CD14-positive monocyte (primary cell): ENCODE data around the gene TICRR. TPM values are rescaled to one million over a fixed set of nuclear protein-coding genes. Genes with fewer than 3 reads are reported as not detected.

Experiments used
- DNase-seq, 3 donors: peaks; one replicate each; pipeline ENCODE4 v3.0.0-alpha.2; 2011 to 2022
- H2AFZ ChIP-seq: 2 replicates; pipeline ENCODE4 v1.6.0; 2012; ENCODE audit warnings: mild to moderate bottlenecking, low read depth, low read length, inconsistent platforms; ENCODE audit not compliant: insufficient read depth, poor library complexity, severe bottlenecking
- H3K27ac ChIP-seq, 2 donors: 1 replicate in 1 of 2; 2 replicates in 1 of 2; pipeline ENCODE4 v1.5.1; 2012 to 2013; ENCODE audit warnings: low read length in 2 of 2, control low read depth in 1 of 2, inconsistent platforms in 1 of 2, low read depth in 1 of 2, mild to moderate bottlenecking in 1 of 2
- H3K27me3 ChIP-seq, 2 donors: one replicate each; pipeline versions ENCODE4 v1.6.0 to v1.6.1; 2011 to 2013; ENCODE audit warnings: low read length in 2 of 2; ENCODE audit not compliant: control insufficient read depth in 2 of 2, insufficient read depth in 2 of 2
- H3K36me3 ChIP-seq, 2 donors: replicated peaks in 1 of 2; 1 replicate in 1 of 2; 2 replicates in 1 of 2; pipeline versions ENCODE4 v1.5.1 to v1.6.1; 2012 to 2013; ENCODE audit warnings: low read length in 2 of 2, control low read depth in 1 of 2, inconsistent platforms in 1 of 2, mild to moderate bottlenecking in 1 of 2; ENCODE audit not compliant: insufficient read depth in 2 of 2, control insufficient read depth in 1 of 2
- H3K4me1 ChIP-seq, 2 donors: 1 replicate in 1 of 2; 2 replicates in 1 of 2; pipeline versions ENCODE4 v1.5.1 to v1.6.1; 2012 to 2013; ENCODE audit warnings: low read length in 2 of 2, control low read depth in 1 of 2, inconsistent platforms in 1 of 2, mild to moderate bottlenecking in 1 of 2, moderate library complexity in 1 of 2; ENCODE audit not compliant: insufficient read depth in 2 of 2, control insufficient read depth in 1 of 2
- H3K4me2 ChIP-seq: replicated peaks from 2 replicates; pipeline ENCODE3; 2012; ENCODE audit warnings: low read length, moderate library complexity, mild to moderate bottlenecking; ENCODE audit not compliant: poor library complexity, severe bottlenecking; ENCODE audit errors: extremely low read depth
- H3K4me3 ChIP-seq, 3 experiments: fragments of 200-600 bp in 1 of 3; sonication (generic) in 1 of 3; replicated peaks in 1 of 3; 1 replicate in 2 of 3; 2 replicates in 1 of 3; pipeline ENCODE4 v1.5.1; 2011 to 2013; ENCODE audit warnings: low read length in 3 of 3, mild to moderate bottlenecking in 3 of 3, control low read depth in 2 of 3, low read depth in 2 of 3, inconsistent platforms in 1 of 3, moderate library complexity in 1 of 3
- H3K79me2 ChIP-seq: 2 replicates; pipeline ENCODE4 v1.6.0; 2012; ENCODE audit warnings: mild to moderate bottlenecking, control low read depth, inconsistent platforms, low read length, moderate library complexity; ENCODE audit not compliant: insufficient read depth
- H3K9ac ChIP-seq: 2 replicates; pipeline ENCODE4 v1.6.0; 2017; ENCODE audit warnings: low read length, mild to moderate bottlenecking; ENCODE audit not compliant: insufficient read depth, poor library complexity, severe bottlenecking
- H3K9me3 ChIP-seq, 2 donors: replicated peaks in 1 of 2; 1 replicate in 1 of 2; 2 replicates in 1 of 2; pipeline versions ENCODE4 v1.5.1 to v1.6.1; 2012 to 2013; ENCODE audit warnings: low read length in 2 of 2, control low read depth in 1 of 2; ENCODE audit not compliant: control insufficient read depth in 1 of 2, insufficient read depth in 1 of 2
- H4K20me1 ChIP-seq: 2 replicates; pipeline ENCODE4 v1.6.0; 2012; ENCODE audit warnings: mild to moderate bottlenecking, low read length, control low read depth, moderate library complexity; ENCODE audit not compliant: insufficient read depth
- H3K27ac Mint-ChIP-seq, 7 donors: one replicate each; pipeline ENCODE4 v1.8.0; 2020; ENCODE audit warnings: mild to moderate bottlenecking in 7 of 7, mixed read lengths in 7 of 7, moderate library complexity in 6 of 7, inconsistent platforms in 2 of 7
- H3K27me3 Mint-ChIP-seq, 3 donors: one replicate each; pipeline ENCODE4 v1.8.0; 2021 to 2022; ENCODE audit warnings: low read depth in 3 of 3, mild to moderate bottlenecking in 3 of 3, mixed read lengths in 3 of 3, moderate library complexity in 3 of 3, inconsistent platforms in 1 of 3
- H3K36me3 Mint-ChIP-seq, 2 donors: one replicate each; pipeline ENCODE4 v1.8.0; 2020; ENCODE audit warnings: mixed read lengths in 2 of 2, inconsistent platforms in 1 of 2, mild to moderate bottlenecking in 1 of 2
- H3K4me1 Mint-ChIP-seq: one replicate; pipeline ENCODE4 v1.8.0; 2020; ENCODE audit warnings: mild to moderate bottlenecking, mixed read lengths
- H3K4me3 Mint-ChIP-seq, 2 donors: one replicate each; pipeline ENCODE4 v1.8.0; 2020; ENCODE audit warnings: mild to moderate bottlenecking in 2 of 2, mixed read lengths in 2 of 2, moderate library complexity in 1 of 2
- H3K9me3 Mint-ChIP-seq, 7 donors: one replicate each; pipeline ENCODE4 v1.8.0; 2020 to 2022; ENCODE audit warnings: mixed read lengths in 7 of 7, mild to moderate bottlenecking in 6 of 7, moderate library complexity in 6 of 7, inconsistent platforms in 2 of 7
- CTCF ChIP-seq: fragments of 200-600 bp; IDR thresholded peaks from one replicate; pipeline ENCODE4 v1.8.0; 2022; ENCODE audit warnings: antibody characterized with exemption, mild to moderate bottlenecking
- WGBS: methylation state at CpG from one replicate; pipeline ENCODE4 v1.1.5; 2013; ENCODE audit warnings: missing lambda C conversion rate; ENCODE audit not compliant: insufficient coverage; 5-methylcytosine and 5-hydroxymethylcytosine counted together
- intact Hi-C, 2 donors: fragments of 100-400 bp; cut with micrococcal nuclease; formaldehyde crosslinking; loops; one replicate each; pipeline versions ENCODE4 v1.15.0 to v1.15.1; 2023
- polyA plus RNA-seq, 3 donors: library from polyadenylated mRNA; depleted of rRNA in 1 of 3; unstranded in 2 of 3; stranded (reverse) in 1 of 3; fragments of 300-500 nt in 2 of 3; fragments of >200 nt in 1 of 3; fragmentation: Illumina TruSeq in 2 of 3; gene quantifications; 1 replicate in 2 of 3; 2 replicates in 1 of 3; pipeline ENCODE4 v1.2.3, GENCODE V29; 2012 to 2021

The TICRR gene
- polyA plus RNA-seq, 3 donors, result not detected

GRCh38 chr15:89528757-89529352, 46.4 kb upstream of the TICRR start:
- Histone ChIP-seq H4K20me1 (no peaks in the 10 kb centered on the region), H3K9me3 (no peaks in the 10 kb centered on the region), H3K27ac (no peak overlapping the region), H2AFZ (no peak overlapping the region), H3K4me1 (no peaks in the 10 kb centered on the region), H3K36me3 (no peaks in the 10 kb centered on the region), H3K4me3 (no peak overlapping the region), H3K9ac (no peak overlapping the region), H3K27me3 (no peaks in the 10 kb centered on the region), H3K4me2 (no peak overlapping the region), H3K79me2 (no peaks in the 10 kb centered on the region)
- Mint-ChIP-seq H3K36me3 (no peaks in the 10 kb centered on the region), H3K27me3 (peaks cover 7 to 10% (median 10%) of the 10 kb centered on the region in 3 donors), H3K4me1 (no peaks in the 10 kb centered on the region), H3K27ac (no peak overlapping the region), H3K9me3 (peaks cover 0 to under 1% (median 0%) of the 10 kb centered on the region in 7 donors), H3K4me3 (no peak overlapping the region)
- DNase-seq, result no peak
- intact Hi-C loops, result no loop called here
- TF ChIP-seq CTCF, result no peak
- WGBS, result 89% methylated on average over 2 of the region's 6 CpGs

GRCh38 chr15:89530976-89531375, 44.3 kb upstream of the TICRR start:
- Mint-ChIP-seq H3K4me1 (no peaks in the 10 kb centered on the region), H3K27me3 (peaks cover 7 to 13% (median 7%) of the 10 kb centered on the region in 3 donors)

More at GRCh38 chr15:89530976-89531375, 44.3 kb upstream of the TICRR start:
- Histone ChIP-seq H3K36me3 (no peaks in the 10 kb centered on the region), H3K27me3 (no peaks in the 10 kb centered on the region), H4K20me1 (no peaks in the 10 kb centered on the region), H3K9ac (no peak overlapping the region), H3K4me2 (no peak overlapping the region), H3K9me3 (no peaks in the 10 kb centered on the region), H3K79me2 (no peaks in the 10 kb centered on the region), H3K4me3 (no peak overlapping the region), H2AFZ (no peak overlapping the region), H3K27ac (no peak overlapping the region), H3K4me1 (no peaks in the 10 kb centered on the region)
- no peak overlapping the region for H3K4me3 Mint-ChIP-seq
- H3K27ac Mint-ChIP-seq, result no peak overlapping the region
- no peak for TF ChIP-seq CTCF
- no peaks in the 10 kb centered on the region for H3K36me3 Mint-ChIP-seq
- WGBS, result 86% methylated on average over 5 of the region's 5 CpGs
- DNase-seq, result no peak
- peaks cover 0 to 8% (median 5%) of the 10 kb centered on the region in 7 donors for H3K9me3 Mint-ChIP-seq
- intact Hi-C loops, result no loop called here
